Breast epithelium (tissue), 3 donors: ENCODE measurements around the gene YAF2.

Experiments
- POLR2A ChIP-seq: fragments of 450-650 bp; IDR thresholded peaks from one replicate; pipeline ENCODE4 v1.6.1; 2016; ENCODE audit warnings: antibody characterized with exemption, mild to moderate bottlenecking, moderate library complexity
- POLR2AphosphoS5 ChIP-seq, 3 donors: sonication (generic); formaldehyde crosslinking; IDR thresholded peaks; one replicate each; pipeline ENCODE4 v1.6.1; 2017; ENCODE audit warnings: antibody characterized with exemption in 3 of 3
- TF ChIP-seq, protein P1 (sequence below), 3 donors: fragments of 450-650 bp; IDR thresholded peaks; one replicate each; pipeline ENCODE4 v1.5.1; 2016 to 2017; ENCODE audit warnings: antibody characterized with exemption in 3 of 3, mild to moderate bottlenecking in 3 of 3, moderate library complexity in 3 of 3

DNA sequence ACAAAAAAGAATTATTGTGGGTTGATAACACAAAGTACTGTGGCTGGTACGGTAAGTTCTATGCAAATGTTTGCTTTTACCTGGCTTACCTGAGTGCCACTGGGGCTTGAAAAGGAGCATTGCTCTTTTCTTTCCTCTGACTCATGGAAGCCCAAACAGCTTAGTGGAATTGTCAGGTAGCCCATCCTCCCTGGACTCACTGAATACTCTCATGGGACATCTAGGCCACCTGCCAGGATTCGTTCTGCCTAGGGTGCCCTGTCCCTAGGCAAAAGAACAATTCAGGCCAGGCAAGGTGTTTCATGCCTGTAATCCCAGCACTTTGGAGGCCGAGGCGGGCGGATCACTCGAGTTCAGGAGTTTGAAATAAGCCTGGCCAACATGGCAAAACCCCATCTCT lies 22.5 kb upstream of the YAF2 start:
- TF ChIP-seq POLR2A = no peak
- TF ChIP-seq, protein P1, sequence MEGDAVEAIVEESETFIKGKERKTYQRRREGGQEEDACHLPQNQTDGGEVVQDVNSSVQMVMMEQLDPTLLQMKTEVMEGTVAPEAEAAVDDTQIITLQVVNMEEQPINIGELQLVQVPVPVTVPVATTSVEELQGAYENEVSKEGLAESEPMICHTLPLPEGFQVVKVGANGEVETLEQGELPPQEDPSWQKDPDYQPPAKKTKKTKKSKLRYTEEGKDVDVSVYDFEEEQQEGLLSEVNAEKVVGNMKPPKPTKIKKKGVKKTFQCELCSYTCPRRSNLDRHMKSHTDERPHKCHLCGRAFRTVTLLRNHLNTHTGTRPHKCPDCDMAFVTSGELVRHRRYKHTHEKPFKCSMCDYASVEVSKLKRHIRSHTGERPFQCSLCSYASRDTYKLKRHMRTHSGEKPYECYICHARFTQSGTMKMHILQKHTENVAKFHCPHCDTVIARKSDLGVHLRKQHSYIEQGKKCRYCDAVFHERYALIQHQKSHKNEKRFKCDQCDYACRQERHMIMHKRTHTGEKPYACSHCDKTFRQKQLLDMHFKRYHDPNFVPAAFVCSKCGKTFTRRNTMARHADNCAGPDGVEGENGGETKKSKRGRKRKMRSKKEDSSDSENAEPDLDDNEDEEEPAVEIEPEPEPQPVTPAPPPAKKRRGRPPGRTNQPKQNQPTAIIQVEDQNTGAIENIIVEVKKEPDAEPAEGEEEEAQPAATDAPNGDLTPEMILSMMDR (IDR thresholded peaks at IDR 0.05) = no peak
- TF ChIP-seq POLR2AphosphoS5 (IDR thresholded peaks at IDR 0.05) = no peak
